Amniotic epithelial cell (primary cell): ENCODE results near the gene SNAPC5.

Experiments used
- DNase-seq: peaks from one replicate; pipeline ENCODE4 v3.0.0-alpha.2; 2010; ENCODE audit warnings: low read depth

Gene SNAPC5

DNA sequence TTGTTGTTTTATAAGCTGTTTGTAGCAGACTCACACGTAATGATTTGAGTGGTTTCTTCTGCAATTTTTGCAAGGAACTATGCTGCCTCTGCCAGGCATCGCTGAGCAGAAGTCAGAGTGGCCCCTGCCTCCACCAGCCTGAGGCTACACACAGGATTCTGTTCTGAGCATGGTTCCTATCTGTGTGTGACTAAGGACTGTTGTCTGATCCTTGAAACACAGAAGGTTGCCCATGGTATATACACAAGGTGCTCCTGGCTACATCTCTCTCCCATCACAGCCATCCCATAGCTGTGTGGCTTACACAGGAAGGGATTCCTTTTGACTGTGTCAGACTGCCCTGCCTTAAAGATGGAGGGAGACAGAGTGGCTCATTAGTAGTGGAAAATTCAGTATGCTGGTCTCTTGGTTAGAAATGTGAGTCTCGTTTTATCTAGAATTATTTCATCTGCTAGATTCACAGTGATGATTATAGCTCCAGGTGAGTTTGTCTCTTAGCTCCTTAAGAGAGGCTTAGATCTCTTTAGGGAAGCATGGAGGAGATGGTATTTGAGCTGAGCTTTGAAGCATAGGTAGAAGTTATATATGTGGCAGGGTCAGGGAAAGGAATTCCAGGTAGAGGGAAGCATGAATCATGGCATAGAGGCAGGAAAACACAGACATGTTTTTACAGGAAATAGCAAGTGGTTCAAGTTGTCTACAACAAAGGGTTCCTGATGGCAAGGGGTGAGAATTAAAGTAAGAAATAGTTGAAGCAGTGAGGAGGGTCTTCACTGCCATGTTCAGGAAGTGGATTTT lies 37.5 kb downstream of the SNAPC5 start:
- peak; percentile 20 for DNase-seq

DNA sequence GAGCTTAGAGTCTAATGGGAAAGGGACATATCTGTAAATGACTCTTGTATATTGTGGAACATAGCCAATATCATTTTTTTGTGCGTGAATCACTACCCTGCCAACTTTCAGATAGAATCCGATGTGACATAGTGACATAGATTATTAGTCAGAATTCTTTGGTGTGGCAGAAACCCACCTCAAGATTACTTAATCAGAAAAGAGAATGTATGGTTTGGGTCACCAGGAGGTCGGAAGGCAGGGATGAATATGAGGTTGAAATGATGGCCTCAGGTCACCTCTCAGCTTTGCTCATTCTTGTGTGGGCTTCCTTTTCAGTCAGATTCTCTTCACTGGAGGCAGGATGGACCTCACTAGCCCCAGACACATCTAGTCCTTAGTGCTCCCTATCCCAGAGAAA lies 41.4 kb downstream of the SNAPC5 start:
- DNase-seq: no peak

DNA sequence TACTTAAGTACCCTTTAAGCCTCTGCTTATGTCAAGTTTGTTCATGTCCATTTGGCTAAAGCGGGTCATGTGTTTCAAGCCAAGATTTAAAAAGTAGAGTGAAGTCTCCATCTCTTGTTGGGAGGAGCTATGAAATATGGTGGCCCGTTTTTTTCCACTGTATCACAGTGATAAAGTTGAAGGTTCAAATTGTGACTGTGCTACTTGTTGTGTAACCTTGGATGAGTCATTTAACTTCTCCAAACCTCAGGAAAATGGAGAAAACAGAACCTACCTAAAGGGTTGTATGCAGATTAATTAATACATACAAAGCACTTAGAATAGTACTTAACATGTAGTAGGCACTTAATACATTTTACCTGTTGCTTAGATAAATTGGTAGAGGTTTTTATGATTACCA lies 43.4 kb downstream of the SNAPC5 start:
- peak; percentile 48 for DNase-seq

DNA sequence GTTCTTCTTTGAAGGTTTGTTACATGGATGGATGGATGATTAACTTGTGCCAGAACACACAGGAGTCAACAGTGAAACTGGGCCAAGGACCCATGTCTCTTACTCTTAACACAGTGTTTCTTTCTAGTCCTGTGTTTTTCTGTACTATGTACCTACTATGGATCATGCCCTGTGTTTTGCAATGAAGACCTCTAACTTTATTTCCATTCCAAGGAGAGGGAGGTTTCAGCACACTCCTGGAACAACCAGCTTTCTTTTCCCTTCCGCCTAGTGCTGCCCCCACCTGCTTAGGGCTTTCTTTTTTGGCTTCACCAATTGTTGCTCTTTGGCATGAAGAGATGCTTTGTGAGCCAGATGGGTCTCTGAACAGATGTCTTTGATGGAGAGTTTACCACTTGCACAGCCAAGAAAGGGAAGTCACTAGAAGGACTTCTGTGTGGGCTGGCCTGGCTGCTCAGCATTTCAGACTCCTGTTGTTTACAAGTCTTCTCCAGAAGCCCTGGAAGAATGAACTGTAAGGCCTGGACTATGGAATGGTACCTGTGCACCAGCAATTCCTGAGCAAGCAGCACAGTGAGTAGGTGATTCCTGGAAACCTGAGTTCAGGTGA lies 44.5 kb downstream of the SNAPC5 start:
- no peak for DNase-seq

DNA sequence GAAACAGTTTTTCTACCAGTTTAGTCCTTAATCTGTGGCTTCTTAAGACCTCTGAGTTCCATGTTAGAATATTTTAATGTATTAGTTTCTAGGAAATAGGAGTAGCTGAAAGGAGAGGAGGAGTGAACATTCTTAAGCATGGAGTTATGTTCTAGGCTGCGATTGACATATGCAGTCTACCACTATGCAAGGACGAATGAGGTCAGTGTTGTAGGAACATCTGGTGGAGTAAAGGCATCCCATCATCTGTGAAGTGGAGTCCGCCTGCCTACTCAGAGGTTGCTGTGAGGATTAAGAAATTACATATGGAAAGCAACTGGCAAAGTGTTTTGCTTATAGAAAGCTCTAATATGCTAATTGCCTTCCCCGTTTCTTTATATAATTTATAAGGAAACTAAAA lies 45.1 kb downstream of the SNAPC5 start:
- DNase-seq: no peak
